Non-pigmented ciliary epithelial cell (primary cell): ENCODE results near the gene HOXD9.

Experiments used
- DNase-seq: peaks from one replicate; pipeline ENCODE4 v3.0.0-alpha.2; 2010; ENCODE audit warnings: low read depth

The HOXD9 gene

DNA sequence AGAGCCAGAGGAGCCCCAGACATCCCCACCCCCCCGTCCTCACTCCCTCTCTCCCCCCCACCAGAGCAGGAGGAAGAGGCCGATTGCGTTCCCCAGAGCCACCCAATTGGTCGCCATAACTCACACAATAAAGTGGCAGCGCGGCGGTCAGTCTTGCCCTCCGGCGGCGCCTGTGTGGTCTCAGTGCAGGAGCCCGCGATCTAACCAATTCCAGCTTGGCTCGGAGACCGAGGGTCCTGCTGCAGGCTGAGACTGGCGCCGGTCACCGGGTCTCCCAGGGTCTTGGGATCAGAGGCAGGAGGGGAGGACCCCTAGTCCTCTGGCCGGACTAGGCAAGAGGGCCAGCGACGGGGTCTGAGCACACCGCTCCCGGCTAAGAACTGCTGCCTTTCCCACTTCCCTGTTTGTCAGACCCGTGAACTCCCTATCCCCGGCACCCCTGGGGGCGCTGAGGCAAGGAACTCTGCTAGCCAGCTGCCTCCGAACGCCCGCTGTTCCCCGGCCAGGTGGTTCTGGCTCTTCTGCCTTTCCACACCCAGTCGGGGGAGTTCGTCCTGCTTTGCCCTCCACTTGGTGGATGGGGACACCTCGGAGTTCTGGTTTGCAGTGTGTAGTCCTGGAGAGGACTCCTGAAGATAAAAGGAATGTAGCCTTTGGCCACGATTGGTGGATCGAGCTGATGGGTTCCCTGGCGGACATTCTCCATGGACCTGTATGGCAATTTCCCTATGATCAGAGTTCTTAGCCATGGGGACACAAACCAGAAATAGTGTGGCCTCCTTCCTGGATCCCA, 24.0 kb upstream of the HOXD9 start:
- no peak for DNase-seq

DNA sequence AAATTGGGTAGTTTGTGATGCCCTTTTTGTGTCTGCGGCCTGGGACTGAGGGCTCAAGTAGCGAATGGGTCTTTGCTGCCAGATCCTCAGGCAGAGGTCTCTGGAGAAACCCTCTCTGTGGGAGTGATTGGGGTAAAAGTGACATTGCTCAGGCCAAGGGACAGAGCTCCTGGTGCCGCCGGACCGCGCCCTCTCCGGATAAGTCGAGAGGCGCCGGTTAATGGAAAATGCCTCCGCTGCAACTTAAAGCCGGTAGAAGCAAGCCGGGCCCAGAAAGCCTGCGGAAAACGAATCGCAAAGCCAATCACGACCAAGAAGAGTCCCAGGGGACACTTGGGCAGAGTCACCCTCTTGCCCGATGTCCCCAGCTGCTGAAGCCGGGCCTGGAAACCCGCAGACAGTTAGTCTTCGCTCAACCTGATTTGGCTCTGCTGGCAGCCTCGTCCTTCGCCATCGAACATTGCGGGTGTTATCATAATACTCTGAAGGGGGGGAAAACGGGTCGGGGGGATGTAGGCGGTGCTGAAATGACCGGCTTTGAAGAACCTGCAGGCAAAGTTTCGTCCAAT, 23.3 kb upstream of the HOXD9 start:
- DNase-seq = no peak

DNA sequence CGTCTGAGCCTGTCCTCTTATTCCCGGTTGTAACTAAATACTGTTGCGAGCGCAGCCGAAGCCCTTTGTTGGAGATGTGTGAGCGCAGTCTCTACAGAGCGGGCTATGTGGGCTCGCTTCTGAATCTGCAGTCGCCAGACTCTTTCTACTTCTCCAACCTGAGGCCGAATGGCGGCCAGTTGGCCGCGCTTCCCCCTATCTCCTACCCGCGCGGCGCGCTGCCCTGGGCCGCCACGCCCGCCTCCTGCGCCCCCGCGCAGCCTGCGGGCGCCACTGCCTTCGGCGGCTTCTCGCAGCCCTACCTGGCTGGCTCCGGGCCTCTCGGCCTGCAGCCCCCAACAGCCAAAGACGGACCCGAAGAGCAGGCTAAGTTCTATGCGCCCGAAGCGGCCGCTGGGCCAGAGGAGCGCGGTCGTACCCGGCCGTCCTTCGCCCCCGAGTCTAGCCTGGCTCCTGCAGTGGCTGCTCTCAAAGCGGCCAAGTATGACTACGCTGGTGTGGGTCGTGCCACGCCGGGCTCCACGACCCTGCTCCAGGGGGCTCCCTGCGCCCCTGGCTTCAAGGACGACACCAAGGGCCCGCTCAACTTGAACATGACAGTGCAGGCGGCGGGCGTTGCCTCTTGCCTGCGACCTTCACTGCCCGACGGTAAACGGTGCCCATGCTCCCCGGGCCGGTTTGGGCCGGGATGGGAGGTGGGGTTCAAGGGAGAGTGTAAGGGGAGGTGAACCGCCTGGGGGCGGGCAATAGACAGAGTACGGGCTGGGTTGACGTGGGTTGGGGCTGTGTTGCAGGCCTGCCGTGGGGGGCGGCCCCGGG, 22.6 kb upstream of the HOXD9 start, which contains the start of gene HOXD12:
Gene HOXD12, plus strand, starts transcription at position 68 of the 819 bp plus-strand sequence. Its CDS starts 7 bp downstream, at position 75.
- DNase-seq = no peak

DNA sequence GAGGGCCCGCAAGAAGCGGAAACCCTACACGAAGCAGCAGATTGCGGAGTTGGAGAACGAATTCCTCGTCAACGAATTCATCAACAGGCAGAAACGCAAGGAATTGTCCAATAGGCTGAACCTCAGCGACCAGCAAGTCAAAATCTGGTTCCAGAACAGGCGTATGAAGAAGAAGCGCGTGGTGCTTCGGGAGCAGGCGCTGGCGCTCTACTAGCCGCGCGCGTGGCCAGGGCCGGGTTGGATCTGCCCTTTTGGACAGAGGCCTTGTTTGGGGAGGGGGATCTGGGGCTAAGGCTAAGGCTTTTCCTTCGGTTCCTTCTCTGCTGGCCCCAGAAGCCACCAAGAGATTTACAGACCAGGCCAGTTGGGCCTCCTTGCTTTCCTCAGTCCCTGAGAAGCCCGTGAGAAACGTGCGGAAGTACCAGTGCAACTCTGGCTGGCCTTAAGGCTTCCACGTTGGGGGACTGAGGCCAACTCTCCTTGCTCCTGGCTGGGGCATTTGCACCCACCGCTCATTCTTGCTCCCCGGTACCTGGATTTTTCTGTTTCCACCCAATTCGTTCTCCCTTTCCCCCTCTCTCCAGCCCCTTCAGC, 21.9 kb upstream of the HOXD9 start:
- no peak for DNase-seq

DNA sequence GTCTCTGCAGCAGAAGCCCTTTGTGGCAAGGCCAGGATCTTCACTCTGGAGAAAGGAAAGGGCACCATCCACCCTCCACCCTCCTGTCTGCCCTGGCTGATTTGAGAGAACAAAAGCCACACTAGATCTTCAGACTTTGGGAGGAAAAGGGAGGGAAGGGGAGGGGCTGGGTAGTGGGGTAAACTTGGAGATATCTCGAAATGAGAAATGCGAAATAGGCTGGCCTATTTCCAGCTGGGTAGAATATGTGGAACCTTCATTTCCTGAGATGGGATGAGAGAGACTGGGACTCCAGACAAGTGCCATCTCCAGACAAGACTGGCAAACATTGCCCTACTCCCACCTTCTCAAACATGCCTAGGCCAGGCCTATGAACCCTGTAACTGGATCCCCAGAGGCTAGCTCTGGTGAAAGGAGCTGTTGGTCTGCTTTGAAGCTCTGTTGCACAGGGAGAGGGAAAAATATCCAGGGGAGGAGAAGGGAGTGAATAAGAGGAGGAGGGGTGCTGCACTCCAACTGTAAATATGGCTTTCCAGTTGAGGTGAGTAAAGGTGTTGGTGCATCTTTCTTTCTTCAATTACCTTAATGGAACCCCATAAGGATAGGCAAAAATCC, 21.2 kb upstream of the HOXD9 start:
- no peak for DNase-seq

DNA sequence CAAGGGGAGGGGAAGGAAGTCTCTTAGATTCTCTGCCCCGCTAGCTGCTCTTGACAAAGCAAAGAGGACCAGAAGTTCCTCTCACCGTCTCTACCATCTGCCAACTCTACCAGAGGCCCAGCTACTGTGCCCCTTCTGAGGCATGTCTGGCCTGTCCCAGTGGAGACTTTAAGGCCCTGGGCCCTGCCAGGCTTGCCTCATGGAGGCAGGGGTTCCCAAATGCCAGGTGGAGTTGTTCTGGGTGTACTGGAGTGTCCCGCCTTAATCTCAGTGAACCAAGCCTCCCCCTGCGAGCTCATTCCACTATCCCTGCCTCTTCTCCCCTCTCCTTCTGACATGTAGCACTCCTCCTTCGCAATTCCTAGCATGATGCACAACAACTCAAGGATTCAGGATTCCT, 20.7 kb upstream of the HOXD9 start:
- no peak for DNase-seq

DNA sequence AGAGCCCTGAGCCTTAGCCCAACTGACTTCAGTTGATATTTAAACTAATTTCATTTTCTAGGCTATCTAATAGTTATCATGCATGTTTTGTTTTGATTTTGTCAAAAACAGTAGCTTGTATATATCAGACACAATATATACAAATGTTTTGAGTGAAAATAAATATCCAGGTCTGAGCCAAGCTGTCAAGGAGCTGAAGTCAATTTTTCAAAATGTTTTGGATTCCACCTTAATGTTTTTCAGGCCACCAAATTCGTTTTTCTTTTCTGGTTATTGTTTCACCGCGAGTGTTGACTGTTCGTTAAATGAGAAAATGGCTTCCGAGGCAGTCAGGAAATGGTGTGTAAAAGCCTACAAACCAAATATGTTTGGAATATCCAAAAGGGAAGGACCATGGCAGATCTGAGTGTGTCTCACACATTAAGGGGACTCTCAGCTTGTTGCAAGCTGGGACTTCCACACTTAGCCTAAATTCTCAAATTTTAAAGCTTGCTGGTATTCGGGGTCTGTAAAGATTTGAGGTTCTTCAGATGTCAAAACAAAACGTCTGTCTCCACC, 20.1 kb upstream of the HOXD9 start:
- no peak for DNase-seq

DNA sequence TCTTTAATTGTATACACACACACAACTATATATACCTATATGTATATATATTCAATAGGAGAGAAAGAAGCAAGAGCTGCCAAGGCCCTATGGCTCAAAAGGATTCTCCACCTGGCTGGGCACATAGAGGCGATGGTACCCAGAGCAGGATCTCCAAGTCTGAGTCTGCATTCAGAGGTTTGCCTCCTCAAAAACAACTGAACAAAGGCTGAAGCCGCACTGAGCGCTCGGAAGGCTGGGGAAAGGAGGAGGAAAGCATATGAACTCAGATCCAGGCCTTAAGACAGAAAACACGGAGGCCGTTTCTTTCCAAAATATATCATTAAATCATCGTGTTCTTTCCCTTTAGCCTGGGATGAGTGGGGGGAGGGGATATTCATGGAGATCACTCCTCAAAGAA, 19.3 kb upstream of the HOXD9 start:
- DNase-seq = no peak

DNA sequence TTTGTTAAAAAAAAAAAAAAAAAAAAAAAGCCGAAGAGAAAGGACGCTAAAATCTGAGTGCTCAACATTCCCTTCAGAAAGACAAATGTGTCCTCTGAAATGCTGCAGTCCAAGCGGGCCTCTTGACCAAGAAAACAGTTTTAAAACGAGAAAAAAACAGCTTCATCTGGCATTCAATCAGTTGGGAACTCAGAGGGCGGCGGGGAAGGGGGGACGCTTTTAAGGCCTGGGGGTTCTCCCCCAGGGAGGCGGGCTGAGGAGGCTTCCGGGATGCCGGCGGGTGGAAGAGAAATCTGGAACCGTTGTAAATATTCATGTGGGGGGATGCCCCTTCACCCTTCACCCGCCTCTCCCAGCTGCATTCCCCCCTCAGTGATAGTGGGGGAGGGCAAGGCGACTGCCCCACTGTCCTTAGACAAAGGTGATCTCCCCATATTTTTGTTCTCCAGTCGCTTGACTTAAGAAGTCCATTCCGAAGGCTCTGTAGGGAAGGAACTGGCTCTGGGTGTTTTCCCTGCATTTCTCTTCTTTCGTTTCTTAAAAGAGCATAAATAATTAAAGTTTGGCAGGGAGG, 18.7 kb upstream of the HOXD9 start:
- no peak for DNase-seq

DNA sequence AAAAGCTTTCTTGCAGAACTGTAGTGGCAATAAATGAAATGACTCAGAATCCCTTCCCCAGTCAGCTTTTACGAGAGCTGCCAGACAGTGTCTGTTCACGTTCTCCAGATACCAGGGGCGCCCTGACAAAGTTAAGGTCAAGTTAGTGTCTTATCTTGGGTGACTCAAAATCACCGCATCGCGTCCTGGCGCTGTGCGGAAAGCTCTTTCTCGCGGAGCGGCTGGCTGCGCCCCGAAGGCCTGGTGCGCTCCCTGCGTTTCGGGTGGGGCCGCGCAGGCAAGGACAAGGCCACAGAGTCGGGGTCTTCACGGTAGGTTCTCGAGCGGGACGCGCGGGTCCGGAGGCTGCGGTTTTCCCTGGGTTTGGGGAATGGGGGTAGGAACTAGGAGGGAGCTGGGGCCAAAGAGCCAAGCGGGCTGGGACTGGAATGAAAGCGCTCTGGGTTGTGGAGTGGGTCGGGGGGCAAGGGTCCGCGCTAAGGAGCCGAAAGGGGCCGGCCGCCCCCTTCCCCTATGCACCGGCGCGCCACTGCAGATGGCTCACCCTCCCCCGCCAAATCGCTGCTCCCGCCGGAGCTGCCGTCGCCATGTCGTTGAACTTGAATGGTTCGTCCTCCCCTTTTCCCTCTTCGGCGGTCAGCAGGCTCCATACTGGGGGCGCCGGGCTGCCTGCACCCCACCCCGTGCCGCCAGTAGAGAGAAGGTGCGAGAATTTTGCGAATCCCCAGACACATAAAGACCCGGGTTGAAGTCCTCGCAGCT, 18.0 kb upstream of the HOXD9 start:
- DNase-seq = no peak

DNA sequence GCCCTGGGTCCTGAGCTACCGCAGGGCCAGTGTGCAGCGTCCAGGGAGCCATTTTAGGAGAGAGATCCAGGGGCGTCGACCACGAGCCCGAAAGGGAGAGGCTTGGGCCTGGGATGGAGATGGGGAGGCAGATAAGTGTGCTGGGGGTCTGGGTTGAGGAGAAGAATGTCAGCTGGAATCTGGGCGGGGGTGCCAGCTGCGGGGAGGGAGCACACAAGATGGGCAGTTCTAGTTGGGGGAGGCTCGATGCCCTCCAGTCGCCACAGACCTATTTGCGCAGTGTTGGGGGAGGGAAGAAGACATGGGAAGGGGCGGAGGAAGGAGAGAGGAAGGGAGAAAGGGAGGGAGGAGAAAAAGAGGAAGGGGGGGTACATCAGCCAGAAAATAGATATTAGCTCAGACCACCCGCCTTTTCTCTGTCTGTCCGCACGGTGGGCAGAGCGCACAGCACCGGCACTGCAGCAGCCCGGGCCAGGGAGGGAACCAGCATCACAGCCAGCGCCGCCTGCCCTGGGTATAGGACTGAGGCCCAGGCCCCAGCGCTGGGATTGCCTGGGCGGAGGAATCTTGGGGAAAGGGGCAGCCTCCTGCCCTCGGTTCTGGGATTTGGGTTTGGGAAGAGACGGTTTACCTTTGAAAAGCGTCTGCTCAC, 17.3 kb upstream of the HOXD9 start:
- no peak for DNase-seq

DNA sequence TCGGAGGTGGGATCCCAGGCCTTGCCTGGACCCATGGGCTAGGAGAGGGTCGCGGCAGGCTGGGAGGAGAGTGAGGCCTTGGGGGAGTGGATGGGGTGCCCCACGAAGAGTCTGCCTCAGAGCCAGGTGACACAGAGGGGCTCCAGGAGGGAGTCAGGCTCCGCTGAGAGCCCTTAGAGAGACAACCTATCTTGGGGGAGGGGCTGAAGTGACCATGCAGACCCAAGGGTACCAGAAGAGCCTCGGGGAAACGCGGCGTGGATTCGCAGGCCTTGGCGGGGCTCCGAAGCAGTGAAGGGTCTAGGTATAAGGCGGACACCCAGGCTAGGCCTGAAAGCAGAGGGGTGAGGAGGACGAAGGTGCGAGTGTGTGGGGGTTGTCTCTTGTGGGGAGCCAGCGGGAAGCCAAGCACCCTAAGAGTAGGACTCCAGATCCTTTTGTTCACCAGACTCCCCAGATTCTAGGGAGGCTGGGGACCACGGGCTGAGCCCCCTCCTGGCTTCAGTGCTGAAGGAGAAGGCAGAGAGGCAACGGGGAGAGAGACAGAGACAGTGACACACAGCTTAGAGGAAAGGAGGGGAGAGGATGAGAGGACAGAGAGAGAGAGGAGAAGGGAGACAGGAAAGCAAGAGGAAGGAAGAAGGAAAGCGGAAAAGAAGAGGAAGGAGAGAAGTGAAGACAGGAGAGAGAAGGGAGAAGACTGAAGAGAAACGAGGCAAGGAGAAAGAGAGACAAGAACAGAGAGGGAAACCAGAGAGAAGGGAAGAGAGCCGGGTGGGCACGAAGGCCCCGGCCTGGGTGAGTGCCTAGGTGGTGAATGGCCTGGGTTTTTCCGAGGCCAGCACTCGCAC, 16.6 kb upstream of the HOXD9 start:
- DNase-seq = no peak

DNA sequence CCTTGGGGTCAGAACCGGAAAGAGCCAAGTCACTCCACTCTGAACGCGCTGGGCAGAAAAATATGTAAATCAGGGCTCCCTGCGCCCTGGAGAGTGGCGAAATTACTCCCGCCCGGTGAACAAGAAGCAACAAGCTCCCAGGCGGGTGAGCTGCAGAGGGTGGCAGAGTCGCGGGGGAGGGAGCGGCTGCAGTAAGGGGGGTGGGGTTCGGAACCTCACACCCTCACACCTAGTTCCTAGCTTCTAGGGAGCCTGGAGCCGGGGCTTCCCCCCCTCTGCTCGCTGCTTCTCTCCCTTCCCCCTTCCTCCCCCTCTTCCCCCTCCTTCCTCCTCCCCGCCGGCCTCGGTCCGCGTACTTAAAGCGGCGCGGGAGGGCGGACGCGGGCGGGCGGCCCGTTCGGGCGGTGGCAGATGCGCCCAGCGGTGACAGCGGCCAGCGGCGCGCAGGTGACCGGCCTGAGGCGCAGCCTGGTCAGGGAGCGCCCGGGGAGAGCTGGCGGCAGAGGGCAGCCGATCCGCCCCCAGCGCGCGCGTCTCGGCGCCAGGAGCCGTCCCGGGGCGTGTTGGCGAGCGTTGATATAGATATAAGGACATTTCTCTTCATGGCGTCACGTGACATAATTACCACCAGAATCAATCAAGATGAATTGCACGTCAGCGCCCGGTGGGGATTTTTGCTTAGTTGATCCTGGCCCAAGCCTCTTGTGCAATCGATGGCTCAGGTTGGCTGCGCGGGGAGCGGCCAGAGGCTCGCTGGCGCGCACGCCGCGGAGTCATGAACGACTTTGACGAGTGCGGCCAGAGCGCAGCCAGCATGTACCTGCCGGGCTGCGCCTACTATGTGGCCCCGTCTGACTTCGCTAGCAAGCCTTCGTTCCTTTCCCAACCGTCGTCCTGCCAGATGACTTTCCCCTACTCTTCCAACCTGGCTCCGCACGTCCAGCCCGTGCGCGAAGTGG, 15.7 kb upstream of the HOXD9 start, which contains the start of gene HOXD11:
Gene HOXD11, plus strand, starts transcription at position 700 of the 959 bp plus-strand sequence. Its CDS starts 76 bp downstream, at position 776.
- DNase-seq = no peak

DNA sequence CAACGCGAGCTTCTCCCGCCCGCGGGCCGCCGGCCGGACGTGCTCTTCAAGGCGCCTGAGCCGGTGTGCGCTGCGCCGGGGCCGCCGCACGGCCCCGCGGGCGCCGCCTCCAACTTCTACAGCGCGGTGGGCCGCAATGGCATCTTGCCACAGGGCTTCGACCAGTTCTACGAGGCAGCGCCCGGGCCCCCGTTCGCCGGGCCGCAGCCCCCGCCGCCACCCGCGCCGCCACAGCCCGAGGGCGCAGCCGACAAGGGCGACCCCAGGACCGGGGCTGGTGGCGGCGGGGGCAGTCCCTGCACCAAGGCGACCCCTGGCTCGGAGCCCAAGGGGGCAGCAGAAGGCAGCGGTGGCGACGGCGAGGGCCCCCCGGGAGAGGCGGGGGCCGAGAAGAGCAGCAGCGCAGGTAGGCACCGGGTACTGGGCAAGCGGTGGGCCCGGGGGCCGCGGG, 14.8 kb upstream of the HOXD9 start:
- DNase-seq = no peak

DNA sequence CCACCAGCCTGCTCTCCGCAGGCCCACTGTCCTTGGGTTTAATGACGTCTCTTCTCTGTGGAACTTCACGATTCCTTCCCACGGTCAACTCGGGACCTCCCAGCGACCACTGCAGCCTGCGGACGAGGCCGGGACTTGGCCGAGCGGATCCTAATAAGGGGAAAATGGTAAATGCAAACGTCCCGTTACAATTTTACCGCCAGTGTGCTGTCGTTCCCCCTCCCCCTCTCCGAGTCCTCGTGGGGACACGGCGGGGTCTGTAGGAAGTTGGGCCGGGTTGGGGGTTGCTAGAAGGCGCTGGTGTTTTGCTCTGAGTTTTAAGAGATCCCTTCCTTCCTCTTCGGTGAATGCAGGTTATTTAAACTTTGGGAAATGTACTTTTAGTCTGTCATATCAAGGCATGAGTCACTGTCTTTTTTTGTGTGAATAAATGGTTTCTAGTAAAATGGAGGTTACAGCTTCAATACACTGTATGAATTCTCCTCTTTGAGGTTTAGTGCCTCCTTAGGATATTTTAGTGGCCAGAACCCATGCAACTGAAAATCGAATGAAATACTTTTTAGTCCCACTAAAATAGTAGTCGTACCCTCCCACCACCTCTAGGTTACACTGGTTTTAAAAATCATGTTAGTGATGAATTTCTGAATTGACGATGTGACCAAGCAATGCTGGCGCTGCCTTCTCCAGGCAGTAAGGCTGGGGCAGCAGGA, 13.2 kb upstream of the HOXD9 start:
- no peak for DNase-seq

DNA sequence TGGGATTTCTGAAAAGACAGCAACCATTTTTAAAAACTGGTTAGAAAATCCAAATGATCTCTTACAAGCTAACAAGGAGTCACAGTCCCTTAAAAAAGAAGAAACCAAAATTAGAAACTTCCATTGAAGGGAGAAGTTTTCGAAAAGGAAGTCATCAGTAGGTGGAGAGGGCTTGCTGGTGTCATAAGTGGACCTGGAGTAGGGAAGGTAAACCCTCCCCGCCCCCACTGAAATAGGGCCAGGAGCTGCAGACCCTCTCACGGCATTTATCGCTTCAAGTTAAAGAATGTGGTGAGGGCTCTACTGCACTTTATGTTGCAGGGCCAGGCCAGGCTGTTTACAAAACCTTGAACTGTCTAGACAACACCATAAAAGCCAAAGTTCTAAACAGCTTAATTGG, 12.6 kb upstream of the HOXD9 start:
- no peak for DNase-seq
